ENCODE measurements around the gene LRRC27. TPM values are rescaled to one million over a fixed set of nuclear protein-coding genes. Genes with fewer than 3 reads are reported as not detected.
A peak's percentile ranks its signal among the peaks of the same experiment; 100 is the strongest.

LRRC27 gene
- total RNA-seq, 2 donors from 2014 or later = 11.4 to 22.9 TPM

DNA sequence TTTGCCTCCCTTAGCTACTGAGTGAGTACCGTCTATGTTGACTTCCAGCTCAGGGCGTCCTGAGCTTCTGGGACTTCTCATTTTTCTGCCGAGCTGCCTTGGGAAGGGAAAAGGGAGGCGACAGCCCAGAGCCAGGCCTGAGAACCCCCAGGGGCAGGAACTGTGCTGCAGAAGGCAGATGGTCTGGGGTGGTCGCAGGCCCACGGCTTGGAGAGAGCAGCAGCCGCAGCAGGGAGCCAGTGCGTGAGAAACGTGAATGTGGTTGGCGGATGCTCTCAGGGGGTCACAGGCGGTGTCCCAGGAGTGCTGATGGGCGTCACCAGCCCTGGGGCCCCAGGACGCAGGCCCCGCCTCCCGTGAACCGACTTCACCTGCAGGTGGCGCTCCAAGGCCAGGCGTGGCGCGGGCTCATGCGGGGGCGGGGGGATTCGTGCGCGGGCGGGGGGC lies 55.8 kb downstream of the LRRC27 start:
- H3K4me3 ChIP-seq = no peak overlapping the region
- intact Hi-C loops (cut with DNase I) = loop anchor here (1.0 kb wide), 1 partner anchor 66 kb away; no protein-coding TSS in a partner anchor
- H3K4me1 ChIP-seq (replicated peaks) = no peaks in the 10 kb centered on the region
- no peaks in the 10 kb centered on the region for H3K9me3 ChIP-seq
- no peaks in the 10 kb centered on the region for H3K27me3 ChIP-seq (replicated peaks; ENCODE audit: insufficient read depth)
- DNase-seq (ENCODE audit: low spot score) = no peak
- WGBS = 3% methylated on average over 14 of the region's 26 CpGs
- no peak for TF ChIP-seq POLR2A (IDR thresholded peaks at IDR 0.05)
- TF ChIP-seq, protein P1, sequence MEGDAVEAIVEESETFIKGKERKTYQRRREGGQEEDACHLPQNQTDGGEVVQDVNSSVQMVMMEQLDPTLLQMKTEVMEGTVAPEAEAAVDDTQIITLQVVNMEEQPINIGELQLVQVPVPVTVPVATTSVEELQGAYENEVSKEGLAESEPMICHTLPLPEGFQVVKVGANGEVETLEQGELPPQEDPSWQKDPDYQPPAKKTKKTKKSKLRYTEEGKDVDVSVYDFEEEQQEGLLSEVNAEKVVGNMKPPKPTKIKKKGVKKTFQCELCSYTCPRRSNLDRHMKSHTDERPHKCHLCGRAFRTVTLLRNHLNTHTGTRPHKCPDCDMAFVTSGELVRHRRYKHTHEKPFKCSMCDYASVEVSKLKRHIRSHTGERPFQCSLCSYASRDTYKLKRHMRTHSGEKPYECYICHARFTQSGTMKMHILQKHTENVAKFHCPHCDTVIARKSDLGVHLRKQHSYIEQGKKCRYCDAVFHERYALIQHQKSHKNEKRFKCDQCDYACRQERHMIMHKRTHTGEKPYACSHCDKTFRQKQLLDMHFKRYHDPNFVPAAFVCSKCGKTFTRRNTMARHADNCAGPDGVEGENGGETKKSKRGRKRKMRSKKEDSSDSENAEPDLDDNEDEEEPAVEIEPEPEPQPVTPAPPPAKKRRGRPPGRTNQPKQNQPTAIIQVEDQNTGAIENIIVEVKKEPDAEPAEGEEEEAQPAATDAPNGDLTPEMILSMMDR (IDR thresholded peaks at IDR 0.05) = peak; percentile 63 to 84 (median 74)
- no peak overlapping the region for H3K27ac ChIP-seq
- no peaks in the 10 kb centered on the region for H3K36me3 ChIP-seq

DNA sequence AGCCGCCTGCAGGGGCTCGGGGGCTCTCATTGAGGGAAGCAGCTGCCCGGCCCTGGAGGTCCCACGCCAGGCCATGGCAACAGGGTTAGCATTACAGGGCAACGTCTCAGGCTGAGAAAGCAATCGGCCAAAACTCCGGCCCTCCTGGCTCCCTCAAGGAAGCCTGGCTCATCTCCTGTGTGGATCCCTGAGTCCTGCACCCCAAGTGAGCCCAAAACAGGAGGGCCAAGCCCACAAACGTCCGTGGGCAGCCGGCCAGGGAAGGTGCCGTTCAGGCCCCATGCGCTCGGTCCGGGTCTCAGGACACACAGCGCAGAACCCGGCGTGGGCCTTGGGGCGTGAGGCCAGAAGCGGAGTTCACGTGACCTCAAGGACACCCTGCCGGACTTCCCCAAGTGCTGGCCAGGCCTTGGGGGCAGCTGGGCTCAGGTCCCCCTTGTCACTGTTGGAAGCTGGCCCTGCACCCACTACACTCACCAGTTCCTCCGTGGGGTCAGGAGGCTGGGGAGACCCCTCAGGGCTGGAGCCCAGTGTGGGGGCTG lies 57.0 kb downstream of the LRRC27 start:
- Histone ChIP-seq H3K4me1 (replicated peaks) (no peaks in the 10 kb centered on the region), H3K27me3 (replicated peaks; ENCODE audit: insufficient read depth) (no peaks in the 10 kb centered on the region), H3K4me3 (no peak overlapping the region), H3K36me3 (no peaks in the 10 kb centered on the region), H3K27ac (no peak overlapping the region), H3K9me3 (no peaks in the 10 kb centered on the region)
- no peak for DNase-seq (ENCODE audit: low spot score)
- TF ChIP-seq POLR2AphosphoS5 (IDR thresholded peaks at IDR 0.05) = no peak
- TF ChIP-seq, protein P1 (IDR thresholded peaks at IDR 0.05) = no peak
- WGBS = 34% methylated on average over 18 of the region's 22 CpGs
- intact Hi-C loops (cut with DNase I) = loop anchor here (1.0 kb wide), 1 partner anchor 64 kb away; no protein-coding TSS in a partner anchor

DNA sequence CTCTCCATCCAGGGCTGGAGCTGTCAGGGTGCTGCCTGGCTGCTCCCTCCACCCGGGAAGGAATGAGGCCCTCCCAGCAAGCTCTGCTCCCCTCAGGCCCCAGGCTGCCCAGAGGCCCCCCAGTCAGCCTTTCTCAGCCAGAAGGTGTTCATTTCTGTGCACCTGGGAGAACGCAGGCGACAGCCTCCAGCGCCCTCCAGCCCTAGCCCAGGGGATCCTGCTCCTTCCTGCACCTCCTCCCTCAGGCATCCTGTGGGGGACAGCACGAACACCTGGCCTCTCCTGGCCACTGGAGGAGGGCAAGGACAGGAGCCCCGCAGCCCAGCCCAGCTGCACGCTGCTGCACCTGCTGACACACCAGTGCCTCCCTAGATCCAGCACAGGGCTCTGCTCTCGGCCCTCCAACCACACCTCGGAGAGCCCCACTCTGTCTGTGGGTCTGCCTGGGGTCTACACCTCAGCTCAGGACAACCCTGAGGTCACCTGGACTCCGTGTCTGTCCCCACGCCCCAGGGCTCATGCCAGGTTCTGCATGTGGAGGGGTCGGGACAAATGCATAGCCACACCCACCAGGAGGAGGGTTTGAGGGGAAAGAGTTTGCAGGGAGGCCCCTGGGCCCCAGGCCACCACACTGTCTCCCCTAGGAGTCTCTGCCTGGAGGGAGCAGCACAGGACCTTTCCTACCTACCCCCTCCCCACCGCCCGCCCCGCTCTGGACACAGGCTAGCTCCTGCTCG lies 57.6 kb downstream of the LRRC27 start:
- H3K27ac ChIP-seq = no peak overlapping the region
- H3K4me3 ChIP-seq = no peak overlapping the region
- TF ChIP-seq, protein P1 (IDR thresholded peaks at IDR 0.05) = no peak
- TF ChIP-seq POLR2AphosphoS5 (IDR thresholded peaks at IDR 0.05) (no peak), POLR2A (IDR thresholded peaks at IDR 0.05) (no peak)
- no peak for DNase-seq (ENCODE audit: low spot score)
- no peaks in the 10 kb centered on the region for H3K36me3 ChIP-seq
- no peaks in the 10 kb centered on the region for H3K4me1 ChIP-seq (replicated peaks)
- WGBS = 67% methylated on average over 16 of the region's 16 CpGs
- H3K27me3 ChIP-seq (replicated peaks; ENCODE audit: insufficient read depth) = no peaks in the 10 kb centered on the region
- intact Hi-C loops (cut with DNase I) = loop anchor here (5.0 to 10.0 kb wide), 2 partner anchors 133 to 255 kb away; no protein-coding TSS in a partner anchor
- H3K9me3 ChIP-seq = no peaks in the 10 kb centered on the region

DNA sequence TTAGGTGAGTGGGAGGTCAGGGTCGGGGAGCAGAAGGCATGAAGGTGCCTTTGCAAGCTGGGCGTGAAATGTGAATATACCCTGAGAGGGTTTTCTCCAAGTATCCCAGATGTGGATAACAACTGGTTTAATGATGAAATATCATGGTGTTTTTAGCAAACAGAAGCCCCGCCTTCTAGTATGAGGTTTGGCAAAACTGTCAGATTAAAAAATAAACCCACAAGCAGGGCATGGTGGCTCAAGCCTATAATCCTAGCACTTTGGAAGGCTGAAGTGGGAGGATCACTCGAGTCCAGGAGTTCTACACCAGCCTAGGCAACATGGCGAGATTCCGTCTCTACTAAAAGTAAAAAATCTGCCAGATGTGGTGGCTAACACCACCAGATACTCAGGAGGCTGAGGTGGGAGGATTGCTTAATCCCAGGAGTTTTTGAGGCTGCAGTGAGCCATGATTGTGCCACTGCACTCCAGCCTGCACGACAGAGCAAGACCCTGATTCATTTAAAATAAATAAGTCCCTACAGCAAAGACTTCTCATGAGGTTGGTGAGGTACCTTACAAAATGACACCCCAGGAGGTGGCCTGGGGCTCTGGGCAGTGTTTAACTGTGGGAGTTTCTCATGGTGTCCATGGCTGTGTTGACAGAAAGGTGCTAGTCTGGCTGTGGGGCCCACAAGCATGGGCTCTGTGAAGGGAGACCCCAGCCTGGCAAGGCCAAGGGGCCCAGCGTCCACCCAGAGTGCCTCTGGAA lies 58.4 kb downstream of the LRRC27 start:
- WGBS = 85% methylated on average over 7 of the region's 8 CpGs
- no peak for TF ChIP-seq POLR2AphosphoS5 (IDR thresholded peaks at IDR 0.05)
- TF ChIP-seq, protein P1 (IDR thresholded peaks at IDR 0.05) = no peak
- no peak for TF ChIP-seq POLR2A (IDR thresholded peaks at IDR 0.05)
- Histone ChIP-seq H3K9me3 (no peaks in the 10 kb centered on the region), H3K27ac (no peak overlapping the region), H3K4me3 (no peak overlapping the region), H3K36me3 (no peaks in the 10 kb centered on the region), H3K4me1 (replicated peaks) (no peaks in the 10 kb centered on the region), H3K27me3 (replicated peaks; ENCODE audit: insufficient read depth) (no peaks in the 10 kb centered on the region)
- intact Hi-C loops (cut with DNase I) = loop anchor here (5.0 to 10.0 kb wide), 2 partner anchors 132 to 254 kb away; no protein-coding TSS in a partner anchor
- no peak for DNase-seq (ENCODE audit: low spot score)

All from prostate gland (tissue), 2 donors.